ENCODE measurements around the gene NELFA. TPM values are rescaled to one million over a fixed set of nuclear protein-coding genes. Genes with fewer than 3 reads are reported as not detected.

NELFA gene
- total and polyA plus RNA-seq, 10 of the 15 experiments (the other 5 are each of a cell fraction or from before 2014, with no cell fraction given) = 0.39 to 38.6 (median 16.7) TPM

DNA sequence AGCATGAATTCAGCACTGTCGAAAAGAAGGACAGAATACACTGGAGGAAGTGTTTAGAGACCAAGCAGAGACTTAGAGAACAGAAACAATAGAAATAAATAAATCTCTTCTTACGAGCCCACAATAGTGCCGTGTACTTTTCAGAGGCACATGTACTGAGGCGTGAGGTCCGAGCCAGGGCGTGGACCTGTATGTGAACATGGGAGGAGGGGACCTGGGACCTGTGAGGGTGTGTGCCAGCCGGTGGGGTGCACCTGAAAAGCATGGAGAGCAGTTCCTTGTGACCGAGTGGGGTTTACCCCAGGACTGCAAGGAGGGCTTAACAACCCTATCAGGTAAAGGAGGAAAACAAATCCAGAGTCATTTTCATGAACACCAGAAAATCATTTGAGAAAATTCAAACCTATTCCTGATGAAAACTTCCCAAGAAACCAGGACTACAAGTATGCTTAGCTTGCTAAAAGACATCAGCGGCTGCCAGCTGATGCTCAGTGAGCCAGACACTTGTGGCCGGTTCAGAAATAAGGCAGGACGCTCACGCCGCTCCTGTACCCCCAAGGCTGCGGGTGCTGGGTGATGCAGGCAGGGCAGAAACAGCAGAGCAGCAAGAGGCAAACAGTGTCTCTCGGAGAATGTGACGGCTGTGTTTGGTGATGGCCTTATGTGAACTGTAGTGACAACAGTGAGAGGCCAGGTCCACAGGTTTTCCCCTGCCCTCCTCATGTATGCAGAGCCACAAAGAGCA lies 37.1 kb downstream of the NELFA start:
- H3K36me3 ChIP-seq (ENCODE audit: control insufficient read depth in 2 of 2, insufficient read depth in 2 of 2, low read length in 1 of 2) = peaks cover 39 to 43% of the 10 kb centered on the region in 2 experiments

More for the DNA sequence above, 37.1 kb downstream of the NELFA start:
- Histone ChIP-seq H3K9ac (ENCODE audit: control insufficient read depth, insufficient read depth, low read length) (no peak overlapping the region), H3K9me3 (replicated peaks; ENCODE audit: control insufficient read depth, insufficient read depth, low read length) (no peaks in the 10 kb centered on the region), H2AFZ (ENCODE audit: control insufficient read depth, low read depth, low read length) (no peak overlapping the region), H4K20me1 (ENCODE audit: control insufficient read depth, insufficient read depth) (no peaks in the 10 kb centered on the region), H3K4me2 (ENCODE audit: control insufficient read depth, insufficient read depth) (no peak overlapping the region), H3K4me1 (ENCODE audit: control insufficient read depth, insufficient read depth, low read length) (no peaks in the 10 kb centered on the region), H3K27me3 (replicated peaks in 1 of 2; ENCODE audit: control insufficient read depth in 2 of 2, insufficient read depth in 2 of 2, low read length in 1 of 2) (no peaks in the 10 kb centered on the region), H3K27ac (ENCODE audit: control insufficient read depth, insufficient read depth) (no peak overlapping the region), H3K4me3 (no peak overlapping the region), H3K79me2 (ENCODE audit: control insufficient read depth, insufficient read depth, low read length) (no peaks in the 10 kb centered on the region)
- ChIA-PET SMC1A (ENCODE audit: uncharacterized antibody, unreplicated experiment) (no interaction called here), POLR2A (no interaction called here), CTCF (no interaction called here), RAD21 (ENCODE audit: unreplicated experiment) (no interaction called here)
- FAIRE-seq (no peak), ATAC-seq (no peak), DNase-seq (ENCODE audit: low read depth, low spot score) (no peak)
- in situ Hi-C loops (cut with MboI) = no loop called here
- 89% methylated on average over 16 of the region's 16 CpGs for WGBS (ENCODE audit: insufficient coverage, insufficient replicate concordance, low lambda C conversion rate, missing lambda C conversion rate)
- intact Hi-C loops (cut with micrococcal nuclease; ENCODE audit: unreplicated experiment) = no loop called here
- BruUV-seq (replicated peaks) = no TSS peak
- TF ChIP-seq ZNF24 (IDR thresholded peaks at IDR 0.05) = no peak
- TF ChIP-seq, protein P1, sequence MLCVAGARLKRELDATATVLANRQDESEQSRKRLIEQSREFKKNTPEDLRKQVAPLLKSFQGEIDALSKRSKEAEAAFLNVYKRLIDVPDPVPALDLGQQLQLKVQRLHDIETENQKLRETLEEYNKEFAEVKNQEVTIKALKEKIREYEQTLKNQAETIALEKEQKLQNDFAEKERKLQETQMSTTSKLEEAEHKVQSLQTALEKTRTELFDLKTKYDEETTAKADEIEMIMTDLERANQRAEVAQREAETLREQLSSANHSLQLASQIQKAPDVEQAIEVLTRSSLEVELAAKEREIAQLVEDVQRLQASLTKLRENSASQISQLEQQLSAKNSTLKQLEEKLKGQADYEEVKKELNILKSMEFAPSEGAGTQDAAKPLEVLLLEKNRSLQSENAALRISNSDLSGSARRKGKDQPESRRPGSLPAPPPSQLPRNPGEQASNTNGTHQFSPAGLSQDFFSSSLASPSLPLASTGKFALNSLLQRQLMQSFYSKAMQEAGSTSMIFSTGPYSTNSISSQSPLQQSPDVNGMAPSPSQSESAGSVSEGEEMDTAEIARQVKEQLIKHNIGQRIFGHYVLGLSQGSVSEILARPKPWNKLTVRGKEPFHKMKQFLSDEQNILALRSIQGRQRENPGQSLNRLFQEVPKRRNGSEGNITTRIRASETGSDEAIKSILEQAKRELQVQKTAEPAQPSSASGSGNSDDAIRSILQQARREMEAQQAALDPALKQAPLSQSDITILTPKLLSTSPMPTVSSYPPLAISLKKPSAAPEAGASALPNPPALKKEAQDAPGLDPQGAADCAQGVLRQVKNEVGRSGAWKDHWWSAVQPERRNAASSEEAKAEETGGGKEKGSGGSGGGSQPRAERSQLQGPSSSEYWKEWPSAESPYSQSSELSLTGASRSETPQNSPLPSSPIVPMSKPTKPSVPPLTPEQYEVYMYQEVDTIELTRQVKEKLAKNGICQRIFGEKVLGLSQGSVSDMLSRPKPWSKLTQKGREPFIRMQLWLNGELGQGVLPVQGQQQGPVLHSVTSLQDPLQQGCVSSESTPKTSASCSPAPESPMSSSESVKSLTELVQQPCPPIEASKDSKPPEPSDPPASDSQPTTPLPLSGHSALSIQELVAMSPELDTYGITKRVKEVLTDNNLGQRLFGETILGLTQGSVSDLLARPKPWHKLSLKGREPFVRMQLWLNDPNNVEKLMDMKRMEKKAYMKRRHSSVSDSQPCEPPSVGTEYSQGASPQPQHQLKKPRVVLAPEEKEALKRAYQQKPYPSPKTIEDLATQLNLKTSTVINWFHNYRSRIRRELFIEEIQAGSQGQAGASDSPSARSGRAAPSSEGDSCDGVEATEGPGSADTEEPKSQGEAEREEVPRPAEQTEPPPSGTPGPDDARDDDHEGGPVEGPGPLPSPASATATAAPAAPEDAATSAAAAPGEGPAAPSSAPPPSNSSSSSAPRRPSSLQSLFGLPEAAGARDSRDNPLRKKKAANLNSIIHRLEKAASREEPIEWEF (IDR thresholded peaks at IDR 0.05; ENCODE audit: insufficient replicate concordance, low read depth, low read length) = no peak
- TF ChIP-seq TCF12 (IDR thresholded peaks at IDR 0.05; ENCODE audit: low read depth, low read length) = no peak
- TF ChIP-seq, protein P2, sequence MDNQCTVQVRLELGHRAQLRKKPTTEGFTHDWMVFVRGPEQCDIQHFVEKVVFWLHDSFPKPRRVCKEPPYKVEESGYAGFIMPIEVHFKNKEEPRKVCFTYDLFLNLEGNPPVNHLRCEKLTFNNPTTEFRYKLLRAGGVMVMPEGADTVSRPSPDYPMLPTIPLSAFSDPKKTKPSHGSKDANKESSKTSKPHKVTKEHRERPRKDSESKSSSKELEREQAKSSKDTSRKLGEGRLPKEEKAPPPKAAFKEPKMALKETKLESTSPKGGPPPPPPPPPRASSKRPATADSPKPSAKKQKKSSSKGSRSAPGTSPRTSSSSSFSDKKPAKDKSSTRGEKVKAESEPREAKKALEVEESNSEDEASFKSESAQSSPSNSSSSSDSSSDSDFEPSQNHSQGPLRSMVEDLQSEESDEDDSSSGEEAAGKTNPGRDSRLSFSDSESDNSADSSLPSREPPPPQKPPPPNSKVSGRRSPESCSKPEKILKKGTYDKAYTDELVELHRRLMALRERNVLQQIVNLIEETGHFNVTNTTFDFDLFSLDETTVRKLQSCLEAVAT (IDR thresholded peaks at IDR 0.05) = no peak
- TF ChIP-seq CBX5 (IDR thresholded peaks at IDR 0.05; ENCODE audit: low read depth) = no peak
- no peak for TF ChIP-seq NR2F1 (conservative IDR thresholded peaks at IDR 0.05)
- no peak for TF ChIP-seq HDAC6 (IDR thresholded peaks at IDR 0.05; ENCODE audit: unreplicated experiment)
- no peak for TF ChIP-seq CEBPB (IDR thresholded peaks at IDR 0.05; ENCODE audit: borderline replicate concordance in 1 of 2, low read depth in 2 of 2, low read length in 2 of 2)
- TF ChIP-seq, protein P3, sequence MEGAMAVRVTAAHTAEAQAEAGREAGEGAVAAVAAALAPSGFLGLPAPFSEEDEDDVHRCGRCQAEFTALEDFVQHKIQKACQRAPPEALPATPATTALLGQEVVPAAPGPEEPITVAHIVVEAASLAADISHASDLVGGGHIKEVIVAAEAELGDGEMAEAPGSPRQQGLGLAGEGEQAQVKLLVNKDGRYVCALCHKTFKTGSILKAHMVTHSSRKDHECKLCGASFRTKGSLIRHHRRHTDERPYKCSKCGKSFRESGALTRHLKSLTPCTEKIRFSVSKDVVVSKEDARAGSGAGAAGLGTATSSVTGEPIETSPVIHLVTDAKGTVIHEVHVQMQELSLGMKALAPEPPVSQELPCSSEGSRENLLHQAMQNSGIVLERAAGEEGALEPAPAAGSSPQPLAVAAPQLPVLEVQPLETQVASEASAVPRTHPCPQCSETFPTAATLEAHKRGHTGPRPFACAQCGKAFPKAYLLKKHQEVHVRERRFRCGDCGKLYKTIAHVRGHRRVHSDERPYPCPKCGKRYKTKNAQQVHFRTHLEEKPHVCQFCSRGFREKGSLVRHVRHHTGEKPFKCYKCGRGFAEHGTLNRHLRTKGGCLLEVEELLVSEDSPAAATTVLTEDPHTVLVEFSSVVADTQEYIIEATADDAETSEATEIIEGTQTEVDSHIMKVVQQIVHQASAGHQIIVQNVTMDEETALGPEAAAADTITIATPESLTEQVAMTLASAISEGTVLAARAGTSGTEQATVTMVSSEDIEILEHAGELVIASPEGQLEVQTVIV (IDR thresholded peaks at IDR 0.05; ENCODE audit: borderline replicate concordance, partially characterized antibody) = no peak
- TF ChIP-seq KLF5 (IDR thresholded peaks at IDR 0.05; ENCODE audit: partially characterized antibody) = no peak
- TF ChIP-seq PAX8 (IDR thresholded peaks at IDR 0.05) = no peak
- no peak for TF ChIP-seq MEF2A (IDR thresholded peaks at IDR 0.05; ENCODE audit: insufficient read depth, low read depth, low read length)

Measured in GM12878 (cell line).